Tibial artery (tissue), 4 donors: ENCODE results near the gene F12.

Experiments
- DNase-seq, 2 donors: peaks; one replicate each; pipeline ENCODE4 v3.0.0-alpha.2; 2019
- H3K27ac ChIP-seq, 2 donors: fragments of 200-600 bp; sonication (generic) in 1 of 2; 1 replicate in 1 of 2; 2 replicates in 1 of 2; pipeline ENCODE4 v1.5.1; 2018 to 2019; ENCODE audit warnings: mild to moderate bottlenecking in 1 of 2
- H3K27me3 ChIP-seq, 2 donors: fragments of 200-600 bp; sonication (generic) in 1 of 2; one replicate each; pipeline versions ENCODE4 v1.5.1 to v1.6.0; 2016 to 2019
- H3K36me3 ChIP-seq, 3 donors: fragments of 200-600 bp; sonication (generic) in 2 of 3; one replicate each; pipeline ENCODE4 v1.5.1; 2016 to 2019; ENCODE audit warnings: mild to moderate bottlenecking in 2 of 3
- H3K4me1 ChIP-seq, 4 donors: fragments of 200-600 bp; sonication (generic) in 2 of 4; 1 replicate in 3 of 4; 2 replicates in 1 of 4; pipeline ENCODE4 v1.5.1; 2016 to 2019
- H3K4me3 ChIP-seq, 2 donors: fragments of 200-600 bp; sonication (generic) in 1 of 2; 1 replicate in 1 of 2; 2 replicates in 1 of 2; pipeline ENCODE4 v1.5.1; 2018 to 2019; ENCODE audit warnings: mild to moderate bottlenecking in 2 of 2
- H3K9me3 ChIP-seq, 3 donors: fragments of 200-600 bp; sonication (generic) in 1 of 3; one replicate each; pipeline ENCODE4 v1.5.1; 2016 to 2019
- intact Hi-C: fragments of 100-400 bp; cut with DNase I; formaldehyde crosslinking; loops from one replicate; pipeline ENCODE4 v1.15.0; 2023; ENCODE audit warnings: low total_unique reads
- TF ChIP-seq, protein P1 (sequence below), 2 experiments: fragments of 200-600 bp in 1 of 2; fragments of 450-650 bp in 1 of 2; IDR thresholded peaks; one replicate each; pipeline ENCODE4 v1.5.1; 2017 to 2019; ENCODE audit warnings: antibody characterized with exemption in 2 of 2, mild to moderate bottlenecking in 1 of 2, moderate library complexity in 1 of 2

F12 gene

DNA sequence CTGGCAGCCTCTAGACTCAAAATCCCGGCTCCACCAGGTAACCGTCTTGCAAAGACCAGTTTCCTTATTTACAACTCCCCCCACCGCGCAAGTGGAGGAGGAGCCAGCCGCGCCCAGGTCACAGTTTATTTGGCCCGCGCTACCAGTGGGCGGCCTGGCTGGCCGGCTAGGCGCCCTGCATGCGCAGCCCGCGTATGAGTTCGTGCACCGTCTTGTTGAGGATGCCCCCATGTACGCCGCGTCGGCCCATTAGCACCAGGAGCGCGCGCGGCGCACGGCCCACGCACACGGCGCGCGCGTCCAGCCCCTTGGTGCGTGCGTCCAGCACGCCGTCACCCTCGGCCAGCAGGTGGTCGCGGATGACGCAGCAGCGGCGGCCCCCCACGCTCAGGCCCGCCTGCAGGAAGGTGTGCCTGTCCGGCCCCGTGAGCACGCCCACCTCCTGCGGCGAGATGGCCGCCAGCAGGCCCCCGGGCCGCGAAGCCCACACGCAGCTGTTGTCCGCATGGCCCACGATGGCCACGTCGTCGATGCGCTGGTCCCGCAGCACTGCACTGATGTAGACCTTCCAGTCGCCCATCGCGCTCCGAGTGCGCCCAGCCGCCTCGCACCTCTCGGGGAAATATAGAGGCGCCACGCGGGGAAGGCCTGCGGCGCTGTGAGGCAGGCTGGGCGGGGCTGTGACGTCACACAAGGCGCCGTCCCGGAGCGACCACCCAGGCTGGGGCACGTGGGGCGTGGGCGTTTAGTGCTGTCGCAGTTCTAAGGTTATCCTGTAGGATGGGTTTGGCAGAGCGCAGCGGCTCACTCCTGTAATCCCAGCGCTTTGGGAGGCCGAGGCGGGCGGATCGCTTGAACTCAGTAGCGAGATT lies 9.1 kb downstream of the F12 start, which contains the start of gene PFN3:
PFN3 (minus strand) TSS at position 665 of the 872 bp plus-strand sequence; CDS start at position 580, 85 bp downstream.
- no peak for DNase-seq
- no peak within 1 kb of the TSS for H3K4me3 ChIP-seq
- peaks cover 0 to 38% (median 34%) of the 10 kb centered on the region in 4 donors for H3K4me1 ChIP-seq
- TF ChIP-seq, protein P1, sequence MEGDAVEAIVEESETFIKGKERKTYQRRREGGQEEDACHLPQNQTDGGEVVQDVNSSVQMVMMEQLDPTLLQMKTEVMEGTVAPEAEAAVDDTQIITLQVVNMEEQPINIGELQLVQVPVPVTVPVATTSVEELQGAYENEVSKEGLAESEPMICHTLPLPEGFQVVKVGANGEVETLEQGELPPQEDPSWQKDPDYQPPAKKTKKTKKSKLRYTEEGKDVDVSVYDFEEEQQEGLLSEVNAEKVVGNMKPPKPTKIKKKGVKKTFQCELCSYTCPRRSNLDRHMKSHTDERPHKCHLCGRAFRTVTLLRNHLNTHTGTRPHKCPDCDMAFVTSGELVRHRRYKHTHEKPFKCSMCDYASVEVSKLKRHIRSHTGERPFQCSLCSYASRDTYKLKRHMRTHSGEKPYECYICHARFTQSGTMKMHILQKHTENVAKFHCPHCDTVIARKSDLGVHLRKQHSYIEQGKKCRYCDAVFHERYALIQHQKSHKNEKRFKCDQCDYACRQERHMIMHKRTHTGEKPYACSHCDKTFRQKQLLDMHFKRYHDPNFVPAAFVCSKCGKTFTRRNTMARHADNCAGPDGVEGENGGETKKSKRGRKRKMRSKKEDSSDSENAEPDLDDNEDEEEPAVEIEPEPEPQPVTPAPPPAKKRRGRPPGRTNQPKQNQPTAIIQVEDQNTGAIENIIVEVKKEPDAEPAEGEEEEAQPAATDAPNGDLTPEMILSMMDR (IDR thresholded peaks at IDR 0.05) = no peak
- intact Hi-C loops = no loop called here
- H3K36me3 ChIP-seq = no peaks in the 10 kb centered on the region
- H3K27ac ChIP-seq = no peak within 1 kb of the TSS
- H3K9me3 ChIP-seq = no peaks in the 10 kb centered on the region
- peaks cover 7 to 95% of the 10 kb centered on the region in 2 donors for H3K27me3 ChIP-seq

DNA sequence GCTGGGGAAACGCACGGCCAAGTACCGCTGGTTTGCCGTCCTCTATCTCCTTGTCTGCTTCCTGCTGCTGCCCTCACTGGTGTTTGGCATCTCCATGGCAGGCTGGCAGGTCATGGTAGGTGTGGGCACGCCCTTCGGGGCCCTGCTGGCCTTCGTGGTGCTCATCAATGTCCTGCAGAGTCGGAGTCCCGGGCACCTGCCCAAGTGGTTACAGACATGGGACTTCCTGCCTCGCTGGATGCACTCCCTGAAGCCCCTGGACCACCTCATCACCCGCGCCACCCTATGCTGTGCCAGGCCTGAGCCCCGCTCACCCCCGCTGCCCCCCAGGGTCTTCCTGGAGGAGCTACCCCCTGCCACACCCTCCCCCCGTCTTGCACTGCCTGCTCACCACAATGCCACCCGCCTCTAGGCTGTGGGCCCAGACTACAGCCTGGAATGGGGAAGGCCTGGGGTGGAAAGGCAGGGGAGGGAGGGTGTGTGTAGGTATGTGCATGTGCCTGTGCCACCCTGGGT lies 11.4 kb downstream of the F12 start:
- TF ChIP-seq, protein P1 (IDR thresholded peaks at IDR 0.05) = no peak
- Histone ChIP-seq H3K27me3 (peaks cover 7 to 76% of the 10 kb centered on the region in 2 donors), H3K36me3 (no peaks in the 10 kb centered on the region), H3K27ac (no peak overlapping the region), H3K4me1 (peaks cover 0 to 19% (median 15%) of the 10 kb centered on the region in 4 donors), H3K4me3 (no peak overlapping the region), H3K9me3 (no peaks in the 10 kb centered on the region)
- DNase-seq = no peak
- intact Hi-C loops = no loop called here

DNA sequence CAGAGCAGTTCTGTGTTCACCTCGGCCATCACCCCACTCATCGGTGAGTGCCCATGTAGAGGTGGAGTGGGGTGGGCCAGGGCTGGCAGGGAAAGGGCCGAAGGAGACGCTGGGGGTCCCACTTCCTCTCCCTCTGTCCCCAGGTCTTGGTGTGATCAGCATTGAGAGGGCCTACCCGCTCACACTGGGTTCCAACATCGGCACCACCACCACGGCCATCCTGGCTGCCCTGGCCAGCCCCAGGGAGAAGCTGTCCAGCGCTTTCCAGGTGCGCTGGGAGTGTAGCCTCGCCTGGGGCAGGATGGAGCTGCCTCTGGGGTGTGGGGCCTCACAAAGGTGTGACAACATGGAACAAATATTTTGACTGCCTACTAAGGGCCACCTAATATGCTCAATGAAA lies 12.6 kb downstream of the F12 start:
- Histone ChIP-seq H3K9me3 (no peaks in the 10 kb centered on the region), H3K36me3 (no peaks in the 10 kb centered on the region), H3K4me3 (no peak overlapping the region), H3K27me3 (peaks cover 7 to 64% of the 10 kb centered on the region in 2 donors), H3K4me1 (peaks cover 0 to 9% (median 6%) of the 10 kb centered on the region in 4 donors), H3K27ac (no peak overlapping the region)
- DNase-seq = no peak
- intact Hi-C loops = no loop called here
- TF ChIP-seq, protein P1 (IDR thresholded peaks at IDR 0.05) = no peak

DNA sequence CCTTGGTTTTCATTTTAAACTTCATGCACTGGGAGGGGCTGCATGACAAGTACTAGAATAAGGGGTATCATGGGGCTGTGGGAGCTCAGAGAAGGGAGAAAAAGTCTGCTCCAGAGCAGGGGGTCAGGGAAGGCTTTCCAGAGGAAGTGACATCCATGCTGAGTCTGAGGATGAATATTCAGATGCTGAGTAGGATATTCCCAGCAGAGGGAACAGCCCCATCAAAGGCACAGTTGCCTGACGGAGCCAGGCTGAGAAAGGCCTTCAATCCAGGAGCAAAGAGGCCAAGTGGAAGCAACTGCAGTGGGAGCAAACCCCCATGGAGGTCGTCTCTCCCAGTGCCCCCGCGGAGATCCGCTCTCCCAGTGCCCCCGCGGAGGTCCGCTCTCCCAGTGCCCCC lies 13.3 kb downstream of the F12 start:
- DNase-seq = no peak
- intact Hi-C loops = no loop called here
- H3K36me3 ChIP-seq = no peaks in the 10 kb centered on the region
- no peaks in the 10 kb centered on the region for H3K9me3 ChIP-seq
- no peak overlapping the region for H3K27ac ChIP-seq
- H3K4me3 ChIP-seq = no peak overlapping the region
- TF ChIP-seq, protein P1 (IDR thresholded peaks at IDR 0.05) = no peak
- peaks cover 0 to 9% (median 6%) of the 10 kb centered on the region in 4 donors for H3K4me1 ChIP-seq
- H3K27me3 ChIP-seq = peaks cover 7 to 57% of the 10 kb centered on the region in 2 donors

DNA sequence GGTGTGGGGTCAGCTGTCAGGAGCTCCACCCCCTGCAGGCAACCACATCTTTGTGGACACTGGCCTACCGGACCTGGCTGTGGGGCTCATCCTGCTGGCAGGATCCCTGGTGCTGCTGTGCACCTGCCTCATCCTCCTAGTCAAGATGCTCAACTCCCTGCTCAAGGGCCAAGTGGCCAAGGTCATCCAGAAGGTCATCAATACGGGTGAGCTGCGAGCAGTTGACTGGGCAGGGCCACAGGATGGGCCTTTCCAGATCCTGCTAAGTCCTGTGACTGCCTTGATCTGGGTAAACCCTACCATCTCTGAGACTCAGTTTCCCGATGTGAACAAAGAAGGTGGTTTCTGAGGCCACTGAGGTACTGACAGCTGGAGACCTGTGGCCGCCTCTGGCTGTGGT lies 15.4 kb downstream of the F12 start:
- TF ChIP-seq, protein P1 (IDR thresholded peaks at IDR 0.05) = no peak
- no peak for DNase-seq
- intact Hi-C loops = loop anchor here (5.0 kb wide), 1 partner anchor 108 kb away; no protein-coding TSS in a partner anchor
- Histone ChIP-seq H3K4me3 (no peak overlapping the region), H3K4me1 (peaks cover 0 to 6% (median 0%) of the 10 kb centered on the region in 4 donors), H3K36me3 (no peaks in the 10 kb centered on the region), H3K27me3 (peaks cover 0 to 47% of the 10 kb centered on the region in 2 donors), H3K9me3 (no peaks in the 10 kb centered on the region), H3K27ac (no peak overlapping the region)
